Sigmoid colon (tissue), 7 donors: ENCODE data around the gene ZNF12. TPM values are rescaled to one million over a fixed set of nuclear protein-coding genes. Genes with fewer than 3 reads are reported as not detected.

Source experiments
- DNase-seq: peaks from one replicate; pipeline ENCODE4 v3.0.0-alpha.2; 2019
- H3K27ac ChIP-seq, 4 donors: fragments of 200-600 bp; sonication (generic); one replicate each; pipeline ENCODE4 v1.5.1; 2016 to 2019; ENCODE audit warnings: mild to moderate bottlenecking in 1 of 4
- H3K27me3 ChIP-seq, 3 donors: fragments of 200-600 bp; sonication (generic); one replicate each; pipeline ENCODE4 v1.5.1; 2019; ENCODE audit warnings: mild to moderate bottlenecking in 1 of 3
- H3K36me3 ChIP-seq, 4 donors: fragments of 200-600 bp; sonication (generic); one replicate each; pipeline ENCODE4 v1.5.1; 2016 to 2019
- H3K4me1 ChIP-seq, 4 donors: fragments of 200-600 bp; sonication (generic); one replicate each; pipeline ENCODE4 v1.5.1; 2017 to 2019
- H3K4me3 ChIP-seq, 4 donors: fragments of 200-600 bp; sonication (generic); one replicate each; pipeline ENCODE4 v1.5.1; 2017 to 2019; ENCODE audit warnings: mild to moderate bottlenecking in 2 of 4, moderate library complexity in 1 of 4
- H3K9me3 ChIP-seq, 4 donors: fragments of 200-600 bp in 3 of 4; sonication (generic) in 3 of 4; one replicate each; pipeline versions ENCODE4 v1.5.1 to v1.6.1; 2013 to 2019
- EP300 ChIP-seq, 4 donors: sonication (generic); formaldehyde crosslinking; IDR thresholded peaks; one replicate each; pipeline ENCODE4 v1.6.1; 2017; ENCODE audit warnings: antibody characterized with exemption in 4 of 4
- POLR2A ChIP-seq, 2 donors: fragments of 450-650 bp; IDR thresholded peaks; one replicate each; pipeline ENCODE4 v1.6.1; 2016; ENCODE audit warnings: antibody characterized with exemption in 2 of 2, mild to moderate bottlenecking in 2 of 2, moderate library complexity in 2 of 2
- POLR2AphosphoS5 ChIP-seq, 4 donors: sonication (generic); formaldehyde crosslinking; IDR thresholded peaks; one replicate each; pipeline ENCODE4 v1.6.1; 2017; ENCODE audit warnings: antibody characterized with exemption in 4 of 4
- WGBS, 2 donors: extraction: QIAGEN DNeasy Blood & Tissue Kit; methylation state at CpG; one replicate each; pipeline ENCODE4 v1.1.7; 2013; 5-methylcytosine and 5-hydroxymethylcytosine counted together
- intact Hi-C: fragments of 100-400 bp; cut with DNase I; formaldehyde crosslinking; loops from one replicate; pipeline ENCODE4 v1.15.1; 2023
- polyA plus RNA-seq, 3 donors: library from polyadenylated mRNA; stranded (reverse); fragments of 200-250 nt; gene quantifications; one replicate each; pipeline ENCODE4 v1.2.3, GENCODE V29; 2013
- total RNA-seq, 4 donors: library from RNA; depleted of rRNA; stranded (reverse); fragments of >200 nt; gene quantifications; one replicate each; pipeline ENCODE4 v1.1.0, GENCODE V29; 2016
- TF ChIP-seq, protein P1 (sequence below), 4 experiments: fragments of 450-650 bp in 3 of 4; fragments of 200-600 bp in 1 of 4; IDR thresholded peaks; one replicate each; pipeline ENCODE4 v1.5.1; 2016 to 2019; ENCODE audit warnings: antibody characterized with exemption in 4 of 4, mild to moderate bottlenecking in 3 of 4, moderate library complexity in 2 of 4
- donor health status: healthy with polysubstance abuse.
- donor health status: Bipolar disorder and iron deficiency.
- donor health status: healthy.

Gene ZNF12
- total and polyA plus RNA-seq, 7 donors = 4.4 to 27.1 (median 17.2) TPM

DNA sequence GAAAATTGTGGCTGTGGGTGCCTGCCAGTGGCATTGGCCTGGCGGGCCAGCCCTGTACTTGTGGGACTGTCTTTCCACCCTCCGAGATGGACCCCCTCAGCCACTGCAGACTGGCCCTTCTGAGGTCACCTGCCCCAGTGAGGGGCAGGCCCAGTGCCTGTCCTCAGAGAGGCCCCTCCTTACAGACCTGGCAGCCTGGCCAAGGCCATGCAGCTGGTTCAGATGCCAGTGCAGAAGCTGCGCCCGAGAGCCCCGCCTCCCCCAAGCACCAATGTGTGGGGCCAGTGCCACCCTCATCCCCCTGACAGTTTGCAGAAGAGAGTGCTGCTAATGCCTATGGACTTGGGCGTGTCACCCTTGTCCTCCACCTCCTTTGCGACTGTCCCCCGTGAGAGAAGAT lies 59.7 kb downstream of the ZNF12 start:
- no peaks in the 10 kb centered on the region for H3K4me1 ChIP-seq
- H3K4me3 ChIP-seq = no peak overlapping the region
- no peak for DNase-seq
- peaks cover 4 to 97% (median 42%) of the 10 kb centered on the region in 4 donors for H3K36me3 ChIP-seq
- TF ChIP-seq, protein P1, sequence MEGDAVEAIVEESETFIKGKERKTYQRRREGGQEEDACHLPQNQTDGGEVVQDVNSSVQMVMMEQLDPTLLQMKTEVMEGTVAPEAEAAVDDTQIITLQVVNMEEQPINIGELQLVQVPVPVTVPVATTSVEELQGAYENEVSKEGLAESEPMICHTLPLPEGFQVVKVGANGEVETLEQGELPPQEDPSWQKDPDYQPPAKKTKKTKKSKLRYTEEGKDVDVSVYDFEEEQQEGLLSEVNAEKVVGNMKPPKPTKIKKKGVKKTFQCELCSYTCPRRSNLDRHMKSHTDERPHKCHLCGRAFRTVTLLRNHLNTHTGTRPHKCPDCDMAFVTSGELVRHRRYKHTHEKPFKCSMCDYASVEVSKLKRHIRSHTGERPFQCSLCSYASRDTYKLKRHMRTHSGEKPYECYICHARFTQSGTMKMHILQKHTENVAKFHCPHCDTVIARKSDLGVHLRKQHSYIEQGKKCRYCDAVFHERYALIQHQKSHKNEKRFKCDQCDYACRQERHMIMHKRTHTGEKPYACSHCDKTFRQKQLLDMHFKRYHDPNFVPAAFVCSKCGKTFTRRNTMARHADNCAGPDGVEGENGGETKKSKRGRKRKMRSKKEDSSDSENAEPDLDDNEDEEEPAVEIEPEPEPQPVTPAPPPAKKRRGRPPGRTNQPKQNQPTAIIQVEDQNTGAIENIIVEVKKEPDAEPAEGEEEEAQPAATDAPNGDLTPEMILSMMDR (IDR thresholded peaks at IDR 0.05) = no peak
- no peak for TF ChIP-seq POLR2A (IDR thresholded peaks at IDR 0.05)
- TF ChIP-seq EP300 (IDR thresholded peaks at IDR 0.05) = no peak
- no peak for TF ChIP-seq POLR2AphosphoS5 (IDR thresholded peaks at IDR 0.05)
- intact Hi-C loops = no loop called here
- 85 to 91% methylated on average over 8 of the region's 8 CpGs for WGBS, 2 donors
- H3K9me3 ChIP-seq = no peaks in the 10 kb centered on the region
- no peaks in the 10 kb centered on the region for H3K27me3 ChIP-seq
- no peak overlapping the region for H3K27ac ChIP-seq

DNA sequence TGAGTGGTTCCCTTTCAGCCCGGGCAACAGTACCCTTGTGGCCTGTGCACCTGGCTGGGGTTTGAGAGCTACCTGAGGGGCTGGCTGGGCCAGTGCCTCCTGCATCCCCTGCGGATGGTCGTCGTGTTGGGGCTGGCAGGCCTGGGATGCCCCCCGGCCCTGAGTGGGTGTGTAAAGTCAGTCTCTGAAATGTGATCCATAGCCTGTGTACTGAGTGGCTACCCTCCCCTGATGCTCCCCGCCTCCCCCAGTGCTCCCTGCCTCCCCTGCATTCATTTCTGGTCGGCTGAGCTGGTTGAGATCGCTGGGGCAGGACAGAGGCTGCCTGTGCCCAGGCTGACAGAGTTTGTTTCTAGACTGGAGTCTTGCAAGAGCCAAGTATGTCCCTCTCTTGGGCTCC lies 60.3 kb downstream of the ZNF12 start:
- no peak overlapping the region for H3K4me3 ChIP-seq
- TF ChIP-seq POLR2AphosphoS5 (IDR thresholded peaks at IDR 0.05) (no peak), EP300 (IDR thresholded peaks at IDR 0.05) (no peak), POLR2A (IDR thresholded peaks at IDR 0.05) (no peak)
- H3K4me1 ChIP-seq = no peaks in the 10 kb centered on the region
- H3K27me3 ChIP-seq = no peaks in the 10 kb centered on the region
- H3K27ac ChIP-seq = no peak overlapping the region
- WGBS, 2 donors = 86% methylated on average over 8 of the region's 8 CpGs
- peaks cover 0 to 97% (median 42%) of the 10 kb centered on the region in 4 donors for H3K36me3 ChIP-seq
- no peak for DNase-seq
- intact Hi-C loops = no loop called here
- no peaks in the 10 kb centered on the region for H3K9me3 ChIP-seq

DNA sequence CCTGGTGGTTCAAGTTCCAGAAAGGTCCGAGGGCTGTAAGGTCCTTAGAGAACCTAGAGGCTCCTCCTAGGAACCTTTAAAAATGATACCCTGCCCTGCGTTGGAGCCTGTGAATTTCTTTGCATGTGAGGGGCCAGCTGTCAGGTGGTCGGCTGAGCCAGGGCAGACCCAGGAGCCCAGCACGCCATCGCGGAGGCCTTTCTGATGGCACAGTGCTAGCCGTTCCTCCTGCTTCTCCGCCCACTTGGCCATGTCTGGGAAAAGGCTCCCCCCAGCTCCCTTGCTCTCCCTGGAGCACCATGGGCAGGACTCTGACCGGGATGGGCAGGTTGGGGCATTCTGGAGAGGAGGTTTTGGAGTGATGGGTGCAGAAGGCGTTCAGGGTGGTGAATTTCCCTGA lies 62.0 kb downstream of the ZNF12 start:
- Histone ChIP-seq H3K4me1 (peaks cover 0 to 5% (median 0%) of the 10 kb centered on the region in 4 donors), H3K4me3 (no peak overlapping the region), H3K36me3 (peaks cover 0 to 92% (median 43%) of the 10 kb centered on the region in 4 donors), H3K9me3 (no peaks in the 10 kb centered on the region), H3K27me3 (no peaks in the 10 kb centered on the region), H3K27ac (no peak overlapping the region)
- intact Hi-C loops = no loop called here
- no peak for DNase-seq
- WGBS, 2 donors = 94 to 96% methylated on average over 10 of the region's 10 CpGs
- TF ChIP-seq POLR2AphosphoS5 (IDR thresholded peaks at IDR 0.05) (no peak), EP300 (IDR thresholded peaks at IDR 0.05) (no peak), POLR2A (IDR thresholded peaks at IDR 0.05) (no peak)
- TF ChIP-seq, protein P1 (IDR thresholded peaks at IDR 0.05) = no peak

DNA sequence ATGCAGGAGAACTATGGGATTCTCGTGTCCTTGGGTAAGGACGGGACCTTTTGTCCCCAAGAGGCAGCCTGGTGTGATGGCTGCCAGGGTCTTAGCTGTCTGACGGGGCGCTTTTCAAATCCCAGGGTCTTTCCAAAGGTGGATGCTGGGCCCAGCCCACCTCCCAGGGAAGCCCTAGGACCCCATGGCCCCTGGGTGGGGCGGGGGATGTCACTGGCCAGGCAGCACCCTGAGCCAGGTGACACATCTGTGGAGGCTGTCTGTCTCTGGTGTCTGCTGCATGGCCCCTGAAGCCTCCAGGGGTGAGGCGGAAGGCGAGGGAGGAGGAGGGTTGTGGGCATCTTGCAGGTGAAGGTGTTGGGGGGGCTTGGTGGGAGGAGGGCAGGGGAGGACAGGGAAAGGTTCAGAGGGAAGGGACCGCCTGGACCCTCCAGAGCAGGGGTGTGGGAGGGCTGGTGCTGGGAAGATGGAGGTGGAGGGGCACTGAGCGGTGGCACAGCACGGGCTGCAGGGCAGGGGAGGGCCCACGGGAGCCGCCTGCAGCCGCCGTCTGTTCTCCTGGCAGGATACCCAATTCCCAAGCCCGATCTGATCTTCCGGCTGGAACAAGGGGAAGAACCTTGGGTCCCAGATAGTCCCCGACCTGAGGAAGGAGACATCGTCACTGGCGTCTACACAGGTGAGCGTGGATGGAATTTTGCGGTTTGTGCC lies 62.7 kb downstream of the ZNF12 start:
- 96 to 97% methylated on average over 21 of the region's 21 CpGs for WGBS, 2 donors
- intact Hi-C loops = no loop called here
- no peak overlapping the region for H3K27ac ChIP-seq
- no peaks in the 10 kb centered on the region for H3K9me3 ChIP-seq
- no peak for TF ChIP-seq POLR2A (IDR thresholded peaks at IDR 0.05)
- TF ChIP-seq POLR2AphosphoS5 (IDR thresholded peaks at IDR 0.05) = no peak
- TF ChIP-seq, protein P1 (IDR thresholded peaks at IDR 0.05) = no peak
- no peak for TF ChIP-seq EP300 (IDR thresholded peaks at IDR 0.05)
- DNase-seq = no peak
- H3K4me3 ChIP-seq = no peak overlapping the region
- peaks cover 0 to 86% (median 40%) of the 10 kb centered on the region in 4 donors for H3K36me3 ChIP-seq
- H3K27me3 ChIP-seq = no peaks in the 10 kb centered on the region
- peaks cover 0 to 8% (median 4%) of the 10 kb centered on the region in 4 donors for H3K4me1 ChIP-seq

DNA sequence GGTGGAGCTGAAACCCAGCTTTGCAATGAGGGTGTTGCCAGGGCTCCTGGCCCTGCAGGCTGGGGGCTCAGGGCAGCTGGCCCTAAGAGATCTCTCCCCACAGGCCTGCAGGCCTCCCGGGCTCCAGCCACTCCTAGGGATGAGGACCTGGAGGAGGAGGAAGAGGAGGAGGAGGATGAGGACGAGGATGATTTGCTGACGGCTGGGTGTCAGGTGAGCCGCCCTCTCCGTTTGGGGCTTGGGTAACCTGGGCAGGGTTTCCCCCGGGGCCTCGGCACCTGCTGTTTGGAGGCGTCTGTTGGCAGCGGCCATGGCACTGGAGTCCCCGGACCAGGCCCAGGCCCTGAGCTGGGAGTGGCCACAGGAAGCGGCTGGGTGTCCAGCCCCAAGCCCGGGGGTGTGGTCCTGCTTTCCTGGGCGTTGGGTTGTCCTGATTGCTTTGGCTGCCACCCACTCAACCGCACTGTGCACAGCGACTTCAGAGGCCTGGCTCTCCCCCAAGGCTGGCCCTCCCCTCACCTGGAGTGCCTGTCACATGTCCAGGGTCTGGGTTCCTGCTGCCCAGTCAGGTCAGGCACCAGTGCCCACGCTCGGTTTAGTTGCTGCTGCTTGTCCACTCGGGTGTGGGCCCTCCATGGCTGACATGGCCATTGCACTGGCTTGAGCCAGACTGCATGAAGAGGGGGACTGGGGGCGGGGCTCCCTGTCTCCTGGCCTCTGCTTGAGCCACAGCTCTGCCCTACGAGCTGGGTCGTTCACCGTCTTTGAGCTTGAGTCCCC lies 63.7 kb downstream of the ZNF12 start:
- WGBS, 2 donors = 85 to 92% methylated on average over 22 of the region's 22 CpGs
- DNase-seq = no peak
- H3K4me1 ChIP-seq = peaks cover 0 to 18% (median 14%) of the 10 kb centered on the region in 4 donors
- no peak overlapping the region for H3K27ac ChIP-seq
- no peaks in the 10 kb centered on the region for H3K9me3 ChIP-seq
- intact Hi-C loops = no loop called here
- no peaks in the 10 kb centered on the region for H3K27me3 ChIP-seq
- peaks cover 0 to 76% (median 39%) of the 10 kb centered on the region in 4 donors for H3K36me3 ChIP-seq
- H3K4me3 ChIP-seq = no peak overlapping the region
- TF ChIP-seq EP300 (IDR thresholded peaks at IDR 0.05) = no peak
